ENCODE measurements around the gene FSTL4.
"Not testable (repeated sequence)": the region's sequence is repeated elsewhere in the genome, so short reads cannot be mapped to it uniquely, and the experiment has no call there.

Gene FSTL4

DNA sequence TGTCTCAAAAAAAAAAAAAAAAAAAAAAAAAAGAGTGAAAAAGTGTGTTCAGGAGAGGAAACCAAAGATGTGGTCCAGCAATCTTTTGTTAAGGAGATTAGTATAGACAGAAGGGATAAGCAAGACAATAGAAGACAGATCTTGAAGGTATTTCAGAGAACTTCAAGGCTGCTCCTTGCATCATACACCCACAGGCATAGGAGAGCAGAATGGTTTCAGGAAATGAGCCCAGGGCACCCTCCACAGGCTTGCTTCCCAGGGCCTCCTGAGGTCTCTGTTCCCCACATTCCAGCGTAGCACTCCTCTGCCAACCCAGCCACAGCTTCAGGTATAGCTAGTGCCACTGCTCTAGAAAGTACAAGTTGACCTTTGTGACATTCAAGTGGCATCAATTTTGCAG lies 65.8 kb downstream of the FSTL4 start:
- DNase-seq: no peak

DNA sequence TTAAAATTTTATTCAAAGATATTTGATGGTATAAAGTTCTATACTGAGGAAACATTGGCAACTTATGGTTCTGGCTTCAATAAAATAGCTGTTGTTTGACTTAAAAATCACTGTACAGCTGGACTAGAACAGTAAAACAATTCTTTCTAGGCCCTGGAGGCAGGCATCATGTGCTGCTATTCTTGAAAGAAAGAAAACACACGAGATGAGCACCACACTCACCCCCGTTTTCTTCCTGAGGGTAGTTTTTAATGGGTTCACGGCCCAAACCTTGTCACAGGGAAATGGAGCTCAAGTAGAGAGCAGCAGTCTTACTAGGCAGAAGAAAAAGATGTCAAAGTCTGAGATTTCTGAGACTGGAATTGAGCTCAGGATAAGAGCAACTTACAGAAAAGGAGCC lies 68.0 kb downstream of the FSTL4 start:
- no peak for DNase-seq

DNA sequence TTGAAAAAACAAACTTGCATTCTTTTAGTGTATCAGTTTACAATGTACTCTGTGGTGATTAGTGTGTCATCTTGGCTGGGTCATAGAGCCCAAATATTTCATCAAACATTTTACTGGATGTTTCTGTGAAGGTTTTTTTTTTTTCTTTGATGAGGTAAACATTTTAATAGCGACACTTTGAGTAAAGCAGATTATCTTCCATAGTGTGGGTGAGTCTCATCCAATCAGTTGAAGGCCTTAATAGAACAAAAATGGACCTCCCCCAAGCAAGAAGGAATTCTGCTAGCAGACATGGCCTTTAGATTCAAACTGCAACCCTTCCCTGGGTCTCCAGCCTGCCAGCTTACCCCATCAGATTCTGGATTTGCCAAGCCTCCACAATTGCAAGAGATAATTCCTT lies 72.5 kb downstream of the FSTL4 start:
- DNase-seq: no peak

DNA sequence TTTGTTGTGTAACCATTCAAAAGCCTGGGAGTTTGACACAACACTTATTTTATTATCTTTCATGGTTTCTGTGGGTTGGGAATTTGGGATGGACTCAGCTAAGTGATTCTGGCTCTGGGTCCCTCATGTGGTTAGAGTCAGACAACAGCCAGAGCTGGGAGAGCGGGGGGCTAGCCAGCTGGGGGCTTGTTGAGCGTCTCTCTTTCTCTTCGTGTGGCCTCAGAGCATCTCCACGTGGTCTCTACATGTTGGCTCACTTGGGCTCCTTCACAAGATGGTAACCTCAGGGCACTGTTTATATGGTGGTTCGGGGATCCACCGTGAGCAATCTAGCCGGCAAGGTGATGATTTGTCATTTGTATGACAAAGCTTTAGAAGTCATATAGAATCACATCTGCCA lies 73.6 kb downstream of the FSTL4 start:
- DNase-seq: no peak

DNA sequence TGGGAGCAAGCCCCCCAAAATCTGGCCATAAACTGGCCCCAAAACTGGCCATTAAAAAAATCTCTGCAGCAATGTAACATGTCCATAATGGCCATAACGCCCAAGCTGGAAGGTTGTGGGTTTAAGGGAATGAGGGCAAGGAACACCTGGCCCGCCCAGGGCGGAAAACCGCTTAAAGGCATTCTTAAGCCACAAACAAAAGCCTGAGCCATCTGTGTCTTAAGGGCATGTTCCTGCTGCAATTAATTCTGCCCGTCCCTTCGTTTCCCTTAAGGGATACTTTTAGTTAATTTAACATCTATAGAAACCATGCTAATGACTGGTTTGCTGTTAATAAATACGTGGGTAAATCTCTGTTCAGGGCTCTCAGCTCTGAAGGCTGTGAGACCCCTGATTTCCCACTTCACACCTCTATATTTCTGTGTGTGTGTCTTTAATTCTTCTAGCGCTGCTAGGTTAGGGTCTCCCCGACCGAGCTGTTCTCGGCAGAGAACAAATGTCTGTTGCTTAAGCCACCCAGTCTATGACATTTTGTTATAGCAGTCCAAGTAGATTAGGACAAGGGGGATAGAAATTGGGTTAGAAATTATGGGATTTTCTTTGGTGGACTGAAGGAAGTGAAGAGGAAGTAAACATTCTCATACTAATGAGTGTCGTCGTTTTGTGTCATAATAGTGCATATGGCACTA lies 77.0 kb downstream of the FSTL4 start:
- not testable (repeated sequence) for DNase-seq

DNA sequence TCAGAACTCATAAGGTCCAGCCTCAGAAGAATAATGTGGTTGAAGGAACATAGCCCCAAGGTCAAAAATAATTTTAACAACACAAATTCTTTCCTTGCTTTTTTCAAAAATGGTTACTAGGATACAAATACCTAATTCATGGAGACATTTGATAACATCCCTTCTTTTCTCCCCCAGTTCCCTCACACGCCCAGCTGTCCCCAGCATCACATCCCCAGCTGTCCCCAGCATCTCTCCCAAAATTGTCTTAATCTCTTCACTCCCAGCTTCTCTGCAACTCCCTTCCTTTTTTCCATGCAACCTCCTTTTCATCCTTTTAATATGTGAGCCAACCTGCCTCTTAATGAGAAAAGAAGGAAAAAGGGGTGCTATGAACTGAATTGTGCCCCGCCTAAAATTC lies 77.8 kb downstream of the FSTL4 start:
- no peak for DNase-seq

DNA sequence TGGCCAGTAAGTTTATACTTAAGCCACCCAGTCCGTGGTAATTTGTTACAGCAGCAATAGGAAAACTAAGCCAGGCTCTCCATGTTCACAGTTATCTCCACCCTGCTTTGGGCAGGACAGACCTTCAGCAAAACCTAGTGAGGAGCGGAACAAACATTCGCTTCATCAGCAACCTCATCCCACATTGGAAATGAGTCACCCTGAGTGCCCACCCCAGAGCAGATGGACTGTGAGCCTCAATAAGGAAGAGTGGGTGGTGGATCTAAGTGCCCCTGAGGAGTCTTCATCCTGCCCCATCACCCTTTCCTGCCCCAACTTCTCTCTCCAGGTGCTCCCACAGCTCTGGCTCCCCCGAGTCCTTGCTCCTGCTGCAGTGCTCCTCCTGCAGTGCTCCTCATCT lies 78.8 kb downstream of the FSTL4 start:
- DNase-seq: no peak

DNA sequence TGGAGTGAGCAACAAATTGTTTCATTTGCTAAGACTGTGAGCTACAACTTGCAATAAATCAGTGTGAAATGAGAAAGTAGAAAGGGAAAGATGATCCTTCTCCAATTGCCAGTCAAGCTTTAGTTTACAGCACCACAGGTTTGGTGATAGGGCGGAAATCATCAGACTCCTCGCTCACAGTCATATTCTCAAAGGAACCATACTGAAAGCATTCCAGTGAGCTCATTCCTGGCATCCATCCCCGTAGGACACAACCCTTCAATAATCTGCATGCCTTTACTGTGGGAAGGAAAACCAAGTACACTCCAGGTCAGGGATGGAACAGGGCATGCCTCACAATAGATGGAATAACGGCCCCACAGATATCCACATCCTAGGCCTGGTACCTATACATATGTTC lies 80.7 kb downstream of the FSTL4 start:
- DNase-seq: no peak

DNA sequence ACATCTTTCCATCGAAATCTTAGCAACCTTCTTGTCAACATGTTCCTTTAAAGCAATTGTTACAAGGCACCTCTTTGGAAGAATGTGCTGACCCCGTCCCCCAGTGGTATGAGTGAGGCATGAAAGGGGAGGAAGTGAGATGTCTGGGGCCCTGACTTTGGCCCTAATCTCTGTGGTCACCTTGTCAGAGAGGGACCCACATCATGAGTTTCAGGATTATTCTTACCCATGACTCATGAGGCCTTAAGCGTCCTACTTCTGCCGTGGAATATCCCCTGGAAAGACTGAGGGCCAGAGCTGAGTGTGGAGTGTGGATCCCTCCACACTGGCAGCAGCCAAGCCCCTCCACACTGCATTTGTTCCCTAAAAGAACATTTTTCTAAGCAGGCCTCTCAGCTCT lies 81.2 kb downstream of the FSTL4 start:
- no peak for DNase-seq

DNA sequence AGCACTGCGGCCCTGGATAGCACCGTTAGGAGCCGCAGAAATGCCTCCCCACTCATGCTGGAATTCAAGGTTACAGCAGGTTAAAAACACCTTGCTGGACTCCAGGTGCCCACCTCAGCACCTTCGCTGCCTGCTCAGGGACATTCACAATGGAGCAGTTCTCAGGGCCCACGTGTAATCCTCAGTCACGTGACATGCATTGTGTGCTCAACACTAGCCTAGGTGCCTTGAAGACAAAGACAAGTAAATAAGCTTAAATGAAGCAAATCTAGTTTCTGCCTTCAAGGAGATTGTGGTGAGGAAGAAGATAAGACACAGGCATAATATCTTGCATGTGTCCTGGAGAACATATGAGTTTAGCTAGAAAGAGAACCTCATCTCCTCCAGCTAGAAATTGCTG lies 82.1 kb downstream of the FSTL4 start:
- DNase-seq: no peak

DNA sequence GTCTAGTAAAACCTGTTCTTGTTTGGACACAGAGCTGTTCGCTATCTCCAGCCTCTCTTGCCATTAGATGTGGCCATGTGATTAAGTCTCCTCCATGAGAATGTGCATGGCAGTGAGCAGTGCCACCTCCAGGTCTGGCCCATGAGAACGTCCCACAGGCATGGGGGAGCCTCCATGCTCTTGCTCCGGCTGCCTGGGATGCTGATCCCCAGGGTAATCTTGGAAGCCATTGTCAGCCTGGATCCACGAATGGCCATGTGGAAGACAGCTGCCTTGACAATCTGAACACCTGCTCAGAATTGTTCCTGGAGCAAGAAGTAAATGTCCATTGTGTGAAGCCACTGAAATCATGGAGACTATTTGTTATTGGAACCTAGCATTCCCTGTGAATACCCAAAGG lies 83.5 kb downstream of the FSTL4 start:
- no peak for DNase-seq

DNA sequence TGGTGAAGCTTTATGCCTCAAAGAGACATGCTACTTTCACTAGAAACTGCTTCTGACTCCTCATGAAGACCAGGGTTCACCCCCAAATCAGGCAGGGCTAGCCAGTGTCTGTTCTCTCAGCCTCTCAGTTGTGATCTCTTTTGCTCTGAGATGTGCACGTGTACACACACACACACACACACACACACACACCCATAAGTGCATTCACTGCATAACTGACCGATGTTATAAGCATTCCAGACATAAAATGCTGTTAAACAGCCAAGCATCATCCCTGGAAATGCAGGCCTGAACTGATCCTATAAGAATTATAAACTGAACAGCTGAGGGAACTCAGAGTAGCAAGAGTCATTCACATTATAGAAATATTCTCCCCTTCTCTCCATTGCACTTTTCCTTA lies 85.0 kb downstream of the FSTL4 start:
- no peak for DNase-seq

DNA sequence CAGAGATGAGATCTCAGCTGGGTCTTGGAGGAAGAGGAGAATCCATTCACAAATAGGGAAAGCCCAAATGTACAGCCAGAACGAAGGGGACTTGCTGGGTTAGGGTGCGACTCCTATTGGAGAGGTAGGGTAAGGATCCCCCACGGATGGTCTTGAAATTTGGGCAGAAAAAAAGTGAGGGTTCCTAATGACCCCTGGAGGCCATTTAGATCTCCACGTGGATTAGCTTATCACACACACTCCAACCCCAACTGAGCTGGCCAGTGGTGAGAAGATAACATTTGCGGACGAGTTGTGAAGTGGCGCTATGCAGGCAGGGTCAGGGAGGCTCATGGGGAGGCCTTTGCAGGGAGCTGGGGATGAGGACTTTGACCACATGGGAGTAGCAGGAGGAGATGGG lies 86.0 kb downstream of the FSTL4 start:
- DNase-seq: no peak

DNA sequence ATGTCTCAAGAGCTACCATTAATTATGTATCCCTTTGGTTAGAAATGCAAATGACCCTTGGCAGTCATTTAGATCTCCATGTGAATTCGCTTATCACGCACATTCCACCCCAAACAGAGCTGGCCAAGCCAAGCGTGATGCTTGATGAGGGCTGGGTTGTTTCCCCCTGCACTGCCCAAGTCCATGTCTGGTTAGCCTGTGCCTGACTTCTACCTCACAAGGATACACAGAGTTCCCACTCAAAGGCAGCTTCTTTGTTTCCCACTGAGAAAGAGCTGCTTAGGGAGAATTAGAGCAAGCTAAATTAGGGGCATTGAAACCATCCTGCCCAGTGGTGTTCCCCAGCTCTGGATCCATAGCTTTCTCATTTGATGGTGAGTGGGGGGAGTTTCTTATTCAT lies 87.2 kb downstream of the FSTL4 start:
- no peak for DNase-seq

DNA sequence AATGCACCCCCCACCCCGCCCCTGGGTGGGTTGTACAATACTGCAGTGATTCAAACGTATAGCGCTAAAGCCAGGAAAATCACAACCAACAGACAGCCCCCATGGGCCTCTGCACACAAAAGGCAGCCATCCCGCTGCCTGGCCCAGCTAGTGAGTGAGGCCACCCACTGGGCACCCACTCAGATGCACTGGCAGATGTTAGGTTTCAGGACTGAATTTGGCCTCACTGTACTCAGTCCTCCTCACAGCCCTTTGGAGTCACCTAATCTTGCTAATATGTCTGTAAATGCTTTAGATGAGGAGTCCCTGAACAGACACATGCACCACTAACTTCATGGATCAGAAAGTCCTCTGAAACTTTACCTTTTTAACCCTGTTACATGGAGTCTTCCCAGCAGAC lies 87.7 kb downstream of the FSTL4 start:
- no peak for DNase-seq

DNA sequence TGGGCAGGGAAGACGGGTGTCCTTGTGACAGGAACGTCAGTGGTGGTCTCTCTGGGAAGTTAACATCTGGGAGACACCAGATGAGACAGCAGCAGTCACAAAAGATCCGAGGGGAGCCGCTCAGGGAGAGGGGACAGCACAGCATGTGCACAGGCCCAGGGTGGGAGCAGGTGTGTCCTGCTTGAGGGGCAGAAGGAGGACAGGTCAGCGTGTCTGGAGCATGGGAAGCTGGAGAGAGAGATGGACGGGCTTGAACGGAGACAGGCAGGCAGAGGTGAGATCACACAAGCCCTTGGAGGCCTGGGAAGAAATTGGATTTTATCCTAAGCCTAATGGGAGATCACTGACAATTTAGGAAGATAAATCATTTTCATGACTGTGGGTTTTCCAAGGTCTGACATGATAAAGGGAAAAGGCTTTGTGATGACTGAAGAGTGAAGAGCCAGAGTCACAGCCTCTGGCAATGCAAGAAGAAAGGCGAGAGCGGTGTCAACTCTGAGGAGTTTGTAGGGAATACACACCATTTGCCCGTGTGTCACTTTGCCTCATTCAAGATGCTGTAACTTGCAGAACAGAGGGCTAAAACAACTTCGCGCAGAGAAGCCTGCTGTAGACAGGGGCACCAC lies 88.3 kb downstream of the FSTL4 start:
- DNase-seq: no peak

DNA sequence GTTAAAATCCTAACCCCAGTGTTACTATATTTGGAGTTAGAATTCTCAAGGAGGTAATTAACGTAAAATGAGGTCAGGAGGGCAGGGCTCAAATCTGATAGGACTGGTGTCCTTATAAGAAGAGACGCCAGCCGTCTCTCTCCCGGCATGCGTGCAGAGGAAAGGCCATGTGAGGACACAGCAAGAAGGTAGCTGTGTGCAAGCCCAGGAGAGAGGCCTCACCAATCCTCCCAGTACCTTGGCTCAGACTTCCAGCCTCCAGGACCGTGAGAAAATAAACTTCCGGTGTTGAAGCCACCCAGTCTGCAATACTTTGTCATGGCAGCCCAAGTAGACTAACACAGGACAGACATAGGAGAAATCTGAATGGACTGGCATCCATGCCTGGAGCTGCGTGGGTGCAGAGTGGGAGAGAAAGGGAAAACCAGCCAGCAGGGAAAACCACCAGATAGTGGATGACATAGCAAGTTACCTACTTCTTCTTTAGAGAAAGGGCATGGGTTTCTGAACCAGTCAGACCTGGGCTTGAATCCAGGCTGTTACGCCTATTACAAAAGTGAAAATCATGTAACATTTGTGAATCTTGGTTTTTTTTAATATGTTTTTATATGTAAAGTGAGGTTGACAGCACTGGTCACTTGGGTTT lies 89.2 kb downstream of the FSTL4 start:
- no peak for DNase-seq

DNA sequence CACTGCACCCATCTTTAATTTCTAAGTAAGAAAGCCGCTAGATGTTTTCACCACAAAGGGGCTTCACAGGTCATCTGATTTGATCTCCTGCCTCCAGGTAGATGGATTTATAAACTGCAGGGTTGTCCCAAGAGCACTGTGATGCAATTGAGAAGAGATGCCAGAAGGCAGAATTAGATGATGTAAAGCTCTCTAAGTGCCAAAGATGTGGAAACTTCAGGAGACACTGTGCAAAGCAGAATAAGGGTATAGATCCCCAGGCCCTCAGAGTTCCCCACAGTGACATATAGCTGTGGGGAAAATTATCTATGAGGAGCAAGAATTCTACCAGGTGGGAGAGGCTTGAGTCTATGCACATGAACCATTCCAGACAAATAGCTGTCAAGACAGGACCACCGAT lies 90.5 kb downstream of the FSTL4 start:
- DNase-seq: no peak

DNA sequence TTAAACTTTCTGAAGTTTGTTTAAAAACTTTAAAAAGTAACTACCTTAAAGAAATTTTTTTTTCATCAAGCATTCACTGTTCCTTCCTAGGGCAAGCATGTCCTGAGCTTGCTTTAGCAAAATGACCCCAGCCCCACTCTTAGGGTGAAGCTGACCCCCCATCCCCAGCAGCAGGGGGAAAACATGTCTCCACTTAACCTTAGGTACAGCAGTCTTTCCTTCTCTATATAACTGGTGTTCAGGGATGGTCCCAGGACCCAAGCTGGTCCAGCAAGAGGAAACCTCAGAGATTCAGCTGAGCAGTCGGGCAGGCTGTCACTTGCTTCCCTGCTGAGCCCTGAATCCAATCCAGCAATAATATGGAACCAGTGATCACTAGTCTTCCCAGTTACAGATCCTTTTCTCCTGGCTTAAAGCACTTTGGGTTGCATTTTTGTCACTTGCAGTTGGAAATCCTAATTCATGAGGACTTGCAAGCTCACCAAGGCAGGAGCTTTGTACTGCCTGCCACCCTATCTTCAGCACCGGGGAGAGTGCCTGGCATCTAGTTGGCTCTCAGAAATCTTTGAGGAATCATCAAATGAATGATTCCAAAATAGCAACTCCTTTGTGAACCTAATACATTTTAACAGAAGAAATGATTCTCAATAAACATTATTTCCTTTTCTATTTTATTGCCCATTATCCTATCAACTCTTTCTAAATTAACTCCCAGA lies 91.2 kb downstream of the FSTL4 start:
- no peak for DNase-seq

DNA sequence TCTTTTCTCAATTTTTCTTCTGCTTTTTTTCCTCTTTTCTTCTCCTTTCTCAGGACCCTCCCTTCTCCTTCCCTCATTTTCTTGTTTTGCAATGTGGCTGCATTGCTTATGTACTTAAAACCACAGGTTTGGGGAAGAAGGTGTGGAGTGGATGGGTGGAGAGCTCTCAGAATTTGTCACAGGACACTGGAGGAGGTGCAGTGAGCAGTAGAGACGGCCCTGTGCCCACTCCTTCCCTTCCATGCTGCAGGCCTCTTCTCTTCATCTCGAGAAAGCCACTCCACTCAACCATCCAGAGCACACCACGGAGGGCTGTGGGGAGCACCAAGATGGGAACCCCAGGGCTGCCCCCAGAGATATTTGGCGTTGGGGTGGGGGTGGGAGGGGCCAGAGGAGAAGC lies 92.3 kb downstream of the FSTL4 start:
- no peak for DNase-seq

DNA sequence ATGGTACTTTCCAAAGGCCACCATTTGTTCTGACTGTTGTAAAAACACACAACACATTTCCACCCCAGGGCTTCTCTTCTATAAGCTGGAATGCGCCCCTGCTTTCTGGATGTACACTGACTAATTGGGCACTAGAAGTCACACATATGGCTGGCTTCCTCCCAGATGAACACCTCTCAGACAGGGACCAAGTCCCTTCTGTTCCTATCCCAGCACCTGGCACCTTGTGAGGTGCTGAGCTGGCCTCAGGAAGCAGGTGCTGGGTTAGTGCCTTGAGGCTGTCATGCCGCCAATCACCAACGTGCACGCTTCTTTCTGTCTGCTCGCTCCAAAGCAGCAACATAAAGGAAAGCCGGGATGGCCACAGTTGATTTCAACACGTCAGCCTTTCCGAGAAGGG lies 93.2 kb downstream of the FSTL4 start:
- DNase-seq: no peak

DNA sequence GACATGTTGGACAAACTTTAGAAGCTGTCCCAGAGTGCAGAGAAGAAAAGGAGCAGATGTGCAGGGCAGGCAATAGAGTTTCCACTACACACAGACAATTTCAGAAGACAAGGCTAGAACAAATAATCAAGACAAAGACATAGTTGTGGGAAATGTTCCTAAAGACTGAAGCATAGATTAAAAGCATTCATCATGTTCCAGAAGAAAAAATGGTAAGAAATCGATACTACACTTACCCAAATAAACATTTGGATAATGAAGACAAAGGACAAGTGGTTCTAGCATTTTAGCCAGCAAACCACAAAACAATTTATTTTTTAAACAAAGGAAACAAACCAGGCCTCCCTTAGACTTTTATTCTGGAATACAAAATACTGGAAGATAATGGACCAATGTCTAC lies 97.9 kb downstream of the FSTL4 start:
- no peak for DNase-seq

DNA sequence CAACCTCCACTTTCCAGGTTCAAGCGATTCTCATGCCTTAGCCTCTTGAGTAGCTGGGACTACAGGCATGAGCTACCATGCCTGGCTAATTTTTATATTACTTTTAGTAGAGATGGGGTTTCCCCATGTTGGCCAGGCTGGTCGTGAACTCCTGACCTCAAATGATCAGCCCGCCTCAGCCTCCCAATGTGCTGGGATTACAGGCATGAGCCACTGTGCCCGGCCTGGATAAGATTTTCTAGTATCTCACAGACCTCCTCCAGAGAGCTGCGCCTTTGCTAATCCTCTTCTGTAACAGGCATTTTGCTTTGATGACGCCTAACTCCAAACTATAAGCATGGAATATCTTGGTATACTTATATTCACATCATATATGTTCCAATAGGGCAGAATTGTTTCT lies 99.4 kb downstream of the FSTL4 start:
- DNase-seq: no peak

DNA sequence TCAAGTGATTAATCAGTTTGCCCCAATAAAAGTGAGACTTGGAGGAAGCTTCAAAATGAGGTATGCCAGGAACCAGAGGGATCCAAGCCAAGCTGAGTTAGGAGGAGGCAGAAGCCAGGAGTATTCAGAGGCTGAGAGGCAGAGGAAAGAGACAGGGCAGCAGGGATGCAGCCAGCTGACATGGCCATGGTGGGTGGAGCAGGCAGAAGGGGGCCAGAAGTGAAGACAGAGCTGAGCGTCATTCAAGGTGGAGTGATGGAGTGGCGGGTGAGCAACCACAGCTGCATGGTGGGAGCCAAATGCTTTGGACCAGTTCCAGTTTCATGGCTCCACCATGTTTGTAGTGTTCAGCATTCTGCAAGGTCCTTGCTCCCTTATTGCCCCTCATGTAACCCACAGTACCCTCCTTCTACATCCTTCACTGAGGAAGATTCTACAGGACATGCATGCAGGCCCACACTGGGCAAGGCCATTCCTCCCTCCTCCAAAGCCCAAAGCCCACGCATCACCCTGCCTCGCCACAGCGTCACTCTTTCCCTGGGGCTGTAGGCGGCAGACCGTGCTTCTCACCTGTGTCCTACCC lies 100.6 kb downstream of the FSTL4 start:
- no peak for DNase-seq

All from activated gamma-delta T cell (primary cell).